ENCODE measurements around the gene RNU1-3.
A peak's percentile ranks its signal among the peaks of the same experiment; 100 is the strongest.
"Not testable (repeated sequence)": the region's sequence is repeated elsewhere in the genome, so short reads cannot be mapped to it uniquely, and the experiment has no call there.

The RNU1-3 gene

DNA sequence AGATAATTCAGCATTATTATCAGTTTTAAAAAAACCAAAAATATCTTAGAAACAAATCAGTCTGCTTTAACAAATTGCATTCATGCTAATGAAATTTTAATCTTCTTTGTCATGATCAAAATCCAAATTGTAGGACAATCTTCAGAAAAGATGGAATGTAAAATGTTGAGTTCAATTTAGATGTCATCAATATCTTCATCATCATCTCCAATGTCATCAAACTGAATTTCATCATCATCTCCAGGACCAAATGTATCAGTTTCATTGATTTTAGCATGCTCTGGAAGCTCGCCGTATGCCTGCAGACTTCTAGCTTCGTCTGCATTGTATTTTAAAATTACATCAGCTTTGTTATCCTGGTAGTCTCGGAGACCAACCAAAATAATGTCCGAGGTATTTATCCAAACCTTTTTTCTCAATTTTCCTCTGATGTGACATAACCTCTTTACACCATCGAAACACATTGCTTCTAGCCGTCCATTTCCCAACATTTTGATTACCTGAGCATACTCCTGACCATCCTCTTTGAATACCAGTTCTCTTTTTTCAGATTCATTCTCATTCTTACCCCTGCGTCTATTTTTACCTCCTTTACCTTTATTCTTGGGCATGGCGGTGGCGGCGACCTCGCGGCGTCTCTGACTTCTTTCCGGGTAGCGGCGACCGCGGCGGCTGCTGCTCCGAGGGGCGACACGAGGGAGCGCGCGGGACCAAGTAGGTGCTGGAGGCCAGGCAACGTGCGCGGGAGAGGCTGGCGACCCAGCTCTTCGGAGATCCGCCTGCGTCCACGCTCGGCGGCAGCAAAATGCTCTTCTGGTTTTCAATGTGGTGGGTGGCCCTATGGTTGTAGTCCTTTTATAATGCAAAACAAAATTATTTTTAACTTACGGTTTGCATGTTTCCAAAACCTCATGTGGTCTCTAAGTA is 19.0 kb upstream of the RNU1-3 start:
- H3K36me3 ChIP-seq (replicated peaks); in situ Hi-C loops (cut with MboI; ENCODE audit: low sequenced_read_pairs); H3K27me3 ChIP-seq (ENCODE audit: low read depth); H3K9me3 ChIP-seq; H3K4me1 ChIP-seq: not testable (repeated sequence)
- peak; percentile 9 to 18 for DNase-seq (ENCODE audit: low spot score in 2 of 2)
- peak overlapping the region; percentile 23 for H3K4me3 ChIP-seq

DNA sequence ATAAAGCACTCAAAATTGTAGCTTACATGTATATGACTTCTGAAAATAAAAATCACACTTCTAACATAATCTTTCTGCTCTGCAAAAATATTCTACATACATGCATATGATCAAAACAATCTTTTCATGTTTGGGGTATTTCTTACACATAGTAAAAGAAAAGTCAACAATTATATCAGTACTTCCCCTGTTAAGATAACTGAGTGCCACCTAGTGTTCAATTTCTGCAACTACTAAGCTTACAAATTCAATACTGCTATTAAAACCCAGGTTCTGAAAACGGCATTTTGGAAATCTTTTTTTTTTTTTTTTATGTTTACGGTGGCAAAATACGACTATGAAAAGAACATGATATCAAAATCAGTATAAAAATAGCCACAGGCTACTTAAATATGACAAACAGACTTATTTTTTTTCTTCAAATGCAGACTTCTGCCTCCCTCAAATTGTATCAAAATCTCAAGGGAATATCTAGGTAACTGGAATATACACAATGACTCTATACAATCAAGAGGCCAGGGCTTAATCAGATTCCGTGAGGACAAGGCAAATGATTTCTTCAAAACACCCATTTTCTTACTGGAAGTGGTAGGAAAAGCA is 18.1 kb upstream of the RNU1-3 start:
- H3K27me3 ChIP-seq (ENCODE audit: low read depth); H3K9me3 ChIP-seq; H3K36me3 ChIP-seq (replicated peaks); in situ Hi-C loops (cut with MboI; ENCODE audit: low sequenced_read_pairs); H3K4me1 ChIP-seq; H3K4me3 ChIP-seq; DNase-seq (ENCODE audit: low spot score in 2 of 2): not testable (repeated sequence)

DNA sequence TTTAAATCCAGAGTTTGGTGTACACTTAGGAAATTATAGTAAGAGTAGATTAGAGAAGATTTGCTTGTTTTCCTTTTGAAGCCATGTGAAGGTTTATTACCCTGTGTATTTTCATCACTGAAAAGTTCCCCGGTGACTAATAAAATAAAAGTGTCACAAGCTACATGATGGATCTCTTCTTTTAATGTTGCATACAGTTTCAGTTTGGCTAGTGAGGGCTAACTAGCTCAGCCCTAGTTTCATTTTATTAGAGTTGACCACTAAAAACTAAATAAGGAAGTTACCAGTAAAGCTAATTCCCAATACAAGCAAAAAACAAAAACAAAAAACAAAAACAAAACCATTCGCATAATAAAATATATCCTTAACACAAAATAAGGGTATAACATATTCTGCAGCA is 17.4 kb upstream of the RNU1-3 start:
- in situ Hi-C loops (cut with MboI; ENCODE audit: low sequenced_read_pairs); H3K27me3 ChIP-seq (ENCODE audit: low read depth): not testable (repeated sequence)

DNA sequence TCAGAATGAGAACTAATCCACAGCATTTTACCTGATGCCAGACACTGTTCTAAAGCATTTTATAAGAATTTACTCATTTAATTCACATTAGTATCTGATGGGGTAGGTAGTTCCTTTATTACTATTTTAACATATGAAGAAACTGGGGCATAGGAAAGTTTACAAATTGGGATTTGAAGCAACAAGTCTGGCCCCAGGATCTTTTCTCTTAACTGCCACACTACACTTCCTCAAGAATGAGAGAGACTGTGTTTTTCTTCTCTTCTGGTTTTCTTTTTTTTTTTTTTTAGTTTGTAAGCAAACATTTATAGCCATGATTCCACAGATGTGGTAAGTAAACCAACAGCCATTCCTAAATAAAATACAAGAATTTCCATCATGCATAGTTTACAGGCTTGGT is 16.1 kb upstream of the RNU1-3 start:
- H3K4me1 ChIP-seq; H3K4me3 ChIP-seq; DNase-seq (ENCODE audit: low spot score in 2 of 2); H3K36me3 ChIP-seq (replicated peaks); in situ Hi-C loops (cut with MboI; ENCODE audit: low sequenced_read_pairs); H3K9me3 ChIP-seq; H3K27me3 ChIP-seq (ENCODE audit: low read depth): not testable (repeated sequence)

More for the DNA sequence above, 17.4 kb upstream of the RNU1-3 start:
- not testable (repeated sequence) for H3K9me3 ChIP-seq; H3K4me3 ChIP-seq; DNase-seq (ENCODE audit: low spot score in 2 of 2); H3K36me3 ChIP-seq (replicated peaks); H3K4me1 ChIP-seq

DNA sequence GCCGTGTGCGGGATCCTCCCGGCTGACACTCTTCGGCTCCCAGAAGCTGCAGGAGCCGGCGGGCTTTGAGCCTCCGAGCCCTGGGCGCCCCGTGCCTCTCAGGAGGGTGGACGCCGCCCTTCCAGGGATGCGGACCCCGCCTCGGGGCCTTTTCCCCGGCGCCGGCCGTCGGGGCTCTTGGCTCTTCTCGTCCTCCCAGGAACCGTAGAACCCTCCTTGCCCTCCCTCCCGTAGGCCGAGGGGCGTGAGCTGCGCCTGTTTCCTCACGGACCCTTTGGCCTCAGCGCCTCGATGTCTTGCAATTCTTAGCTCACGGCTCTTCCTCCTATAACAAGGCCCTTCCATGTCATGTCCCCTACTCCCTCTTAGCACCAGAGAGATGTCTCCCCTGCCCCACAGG is 13.6 kb upstream of the RNU1-3 start:
- H3K4me3 ChIP-seq; H3K27me3 ChIP-seq (ENCODE audit: low read depth); DNase-seq (ENCODE audit: low spot score in 2 of 2); H3K4me1 ChIP-seq; in situ Hi-C loops (cut with MboI; ENCODE audit: low sequenced_read_pairs); H3K36me3 ChIP-seq (replicated peaks); H3K9me3 ChIP-seq: not testable (repeated sequence)

DNA sequence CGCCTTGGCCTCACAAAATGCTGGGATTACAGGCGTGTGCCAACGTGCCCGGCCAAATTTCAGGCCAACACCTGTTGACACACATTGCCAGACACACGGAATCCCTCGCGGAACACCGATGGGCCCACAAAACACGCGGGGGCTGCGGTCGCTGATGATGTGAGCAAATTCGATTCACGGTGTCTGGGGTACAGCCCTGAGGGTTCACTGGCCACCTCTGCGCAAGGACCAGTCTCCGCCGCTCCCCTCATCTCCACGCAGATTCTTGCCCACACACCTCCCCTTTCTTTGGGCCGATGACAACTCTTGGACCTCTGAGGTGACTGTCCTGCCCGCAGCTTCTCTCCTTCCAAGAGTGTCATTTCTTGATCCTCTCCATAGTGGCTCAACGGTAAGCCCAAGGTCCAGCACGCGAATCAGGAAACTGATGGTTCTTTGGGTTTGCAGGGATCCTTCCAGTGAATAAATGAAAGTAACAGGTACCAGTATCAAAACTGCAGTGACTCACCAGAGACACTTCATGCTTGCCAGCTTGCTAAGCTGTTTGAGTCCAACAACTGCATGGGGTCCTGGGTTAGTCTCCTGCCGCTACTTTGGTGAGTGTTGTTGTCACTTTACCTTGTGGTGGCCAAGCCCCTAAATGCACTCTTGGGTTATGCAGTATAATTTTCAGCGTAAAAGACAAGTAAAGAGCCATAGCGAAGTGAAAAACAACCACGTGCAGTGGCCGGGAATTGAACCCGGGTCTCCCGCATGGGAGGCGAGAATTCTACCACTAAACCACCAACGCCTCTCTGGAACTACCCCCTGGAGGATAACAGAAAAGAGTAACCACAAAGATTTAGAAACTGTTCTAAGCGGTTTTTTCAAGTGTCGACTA is 11.0 kb upstream of the RNU1-3 start:
- DNase-seq (ENCODE audit: low spot score in 2 of 2) = peak; percentile 49 to 69
- in situ Hi-C loops (cut with MboI; ENCODE audit: low sequenced_read_pairs) = no loop called here
- no peak overlapping the region for H3K4me3 ChIP-seq
- no peaks in the 10 kb centered on the region for H3K9me3 ChIP-seq
- no peaks in the 10 kb centered on the region for H3K36me3 ChIP-seq (replicated peaks)
- no peaks in the 10 kb centered on the region for H3K4me1 ChIP-seq
- no peaks in the 10 kb centered on the region for H3K27me3 ChIP-seq (ENCODE audit: low read depth)

DNA sequence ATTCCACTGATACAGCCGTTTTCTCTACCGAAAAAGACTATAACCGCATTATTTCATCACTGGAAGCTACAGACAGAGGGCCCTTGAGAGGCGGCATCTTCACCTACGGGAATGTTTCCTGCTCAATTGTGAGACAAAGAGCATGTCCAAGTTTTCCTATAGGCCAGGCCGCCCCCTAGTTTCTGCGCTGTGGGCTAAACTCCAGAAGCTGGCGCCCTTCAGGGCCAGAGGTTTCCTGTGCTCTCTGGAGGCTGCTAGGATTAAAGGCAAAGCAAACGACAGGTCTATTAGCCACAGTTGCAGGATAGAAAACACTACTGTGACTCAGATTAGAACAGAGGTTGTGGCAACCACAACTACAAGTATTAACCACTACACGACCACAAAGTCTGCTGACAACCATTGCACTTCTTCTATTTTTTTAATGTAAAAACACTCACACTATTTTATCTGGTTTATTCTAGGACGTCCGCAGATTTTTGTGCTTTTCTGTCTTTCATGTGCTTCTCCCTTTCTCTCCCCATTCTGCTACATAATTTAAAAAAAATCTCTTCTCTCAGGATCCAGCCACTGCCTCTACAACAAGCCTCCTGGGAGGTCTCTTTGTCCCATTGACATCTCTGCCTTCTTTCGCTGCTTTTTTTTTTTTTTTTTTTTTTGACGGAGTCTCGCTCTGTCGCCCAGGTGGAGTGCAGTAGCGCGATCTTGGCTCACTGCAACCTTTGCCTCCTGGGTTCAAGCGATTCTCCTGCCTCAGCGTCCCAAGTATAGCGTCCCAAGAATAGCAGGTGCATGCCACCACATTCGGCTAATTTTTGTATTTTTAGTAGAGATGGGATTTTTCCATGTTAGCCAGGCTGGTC is 10.1 kb upstream of the RNU1-3 start:
- DNase-seq (ENCODE audit: low spot score in 2 of 2) = peak; percentile 2 to 17
- H3K36me3 ChIP-seq (replicated peaks); H3K4me3 ChIP-seq; H3K4me1 ChIP-seq; H3K9me3 ChIP-seq; in situ Hi-C loops (cut with MboI; ENCODE audit: low sequenced_read_pairs); H3K27me3 ChIP-seq (ENCODE audit: low read depth): not testable (repeated sequence)

DNA sequence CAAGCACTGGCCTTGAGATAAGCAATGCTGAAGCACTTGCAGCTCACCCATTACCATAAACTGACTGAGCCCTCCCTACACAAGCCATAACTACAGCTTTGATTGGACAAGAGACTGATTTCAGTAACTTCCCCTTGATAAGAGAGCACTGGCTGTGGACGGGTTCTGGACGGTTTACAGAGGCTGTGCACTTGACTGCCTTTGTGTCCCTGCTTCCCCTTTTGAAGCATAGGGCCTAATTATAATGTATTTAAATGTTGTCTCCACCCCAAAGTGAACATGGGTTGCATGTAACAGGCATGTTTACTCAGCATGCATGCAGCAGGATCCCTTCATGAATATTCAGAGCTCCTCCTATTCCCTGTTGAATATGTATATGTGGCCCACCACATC is 8.4 kb upstream of the RNU1-3 start:
- H3K9me3 ChIP-seq; in situ Hi-C loops (cut with MboI; ENCODE audit: low sequenced_read_pairs); H3K4me1 ChIP-seq; H3K4me3 ChIP-seq; DNase-seq (ENCODE audit: low spot score in 2 of 2); H3K27me3 ChIP-seq (ENCODE audit: low read depth); H3K36me3 ChIP-seq (replicated peaks): not testable (repeated sequence)

DNA sequence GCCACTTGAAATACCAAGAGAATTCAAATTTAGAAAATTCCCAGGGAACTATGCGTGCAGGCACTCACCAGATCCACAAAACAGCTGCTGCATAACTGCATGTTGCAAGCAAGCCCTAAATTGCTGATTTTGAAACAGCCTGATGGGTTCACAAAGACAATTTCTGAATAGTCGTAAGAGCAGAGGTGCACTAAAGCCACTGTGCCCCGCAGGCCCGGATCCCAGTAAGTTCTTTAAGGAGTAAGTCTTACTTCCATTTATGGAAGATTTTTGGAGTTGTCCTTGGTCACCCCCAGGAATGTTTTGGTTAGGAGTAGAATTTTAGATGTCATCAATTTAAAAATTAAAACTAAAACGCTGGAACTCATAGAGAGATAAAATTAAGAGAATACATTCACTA is 7.2 kb upstream of the RNU1-3 start:
- H3K4me1 ChIP-seq; H3K9me3 ChIP-seq; H3K27me3 ChIP-seq (ENCODE audit: low read depth); DNase-seq (ENCODE audit: low spot score in 2 of 2); in situ Hi-C loops (cut with MboI; ENCODE audit: low sequenced_read_pairs); H3K36me3 ChIP-seq (replicated peaks); H3K4me3 ChIP-seq: not testable (repeated sequence)

DNA sequence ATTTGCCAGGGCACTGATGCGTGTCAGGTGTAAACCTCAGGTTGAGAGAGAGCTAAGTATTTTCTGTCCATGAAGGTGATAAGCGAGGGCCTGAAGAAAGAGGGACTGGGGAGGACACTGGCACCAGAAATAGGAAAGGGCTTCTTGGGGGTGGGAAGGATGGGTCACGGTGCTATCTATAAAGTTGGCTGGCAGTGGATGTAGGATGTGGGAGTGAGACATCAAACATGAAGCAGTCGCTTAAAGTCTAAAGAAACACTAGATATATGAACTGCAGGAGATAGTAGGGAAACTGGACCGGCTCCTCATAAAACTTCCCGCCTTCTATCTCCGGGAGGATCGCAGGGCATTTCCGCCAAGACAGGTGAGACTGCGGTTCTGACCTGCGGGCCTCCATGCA is 912 bp downstream of the RNU1-3 start:
- H3K4me1 ChIP-seq; DNase-seq (ENCODE audit: low spot score in 2 of 2); in situ Hi-C loops (cut with MboI; ENCODE audit: low sequenced_read_pairs); H3K27me3 ChIP-seq (ENCODE audit: low read depth); H3K36me3 ChIP-seq (replicated peaks); H3K4me3 ChIP-seq; H3K9me3 ChIP-seq: not testable (repeated sequence)

DNA sequence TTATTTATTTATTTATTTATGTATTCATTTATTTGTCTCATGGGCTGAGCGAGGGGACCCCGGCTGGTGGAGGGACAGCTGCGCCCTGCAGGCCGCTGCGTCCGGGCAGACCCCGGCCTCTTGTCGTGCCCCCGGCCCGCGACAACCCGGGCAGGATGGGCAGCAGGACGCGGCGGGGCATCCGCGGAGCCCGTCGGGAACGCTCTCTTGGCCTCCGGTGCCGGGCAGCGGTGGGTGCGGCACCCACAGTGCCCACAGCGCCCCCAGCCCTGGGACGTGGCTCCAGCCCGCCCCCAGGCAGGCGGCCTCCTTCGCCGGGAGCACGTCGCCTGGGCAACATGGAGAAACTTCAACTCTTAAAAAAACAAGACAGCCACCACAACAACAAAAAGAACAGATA is 8.5 kb downstream of the RNU1-3 start:
- H3K27me3 ChIP-seq (ENCODE audit: low read depth); H3K4me3 ChIP-seq; in situ Hi-C loops (cut with MboI; ENCODE audit: low sequenced_read_pairs); H3K9me3 ChIP-seq; H3K36me3 ChIP-seq (replicated peaks); DNase-seq (ENCODE audit: low spot score in 2 of 2); H3K4me1 ChIP-seq: not testable (repeated sequence)

DNA sequence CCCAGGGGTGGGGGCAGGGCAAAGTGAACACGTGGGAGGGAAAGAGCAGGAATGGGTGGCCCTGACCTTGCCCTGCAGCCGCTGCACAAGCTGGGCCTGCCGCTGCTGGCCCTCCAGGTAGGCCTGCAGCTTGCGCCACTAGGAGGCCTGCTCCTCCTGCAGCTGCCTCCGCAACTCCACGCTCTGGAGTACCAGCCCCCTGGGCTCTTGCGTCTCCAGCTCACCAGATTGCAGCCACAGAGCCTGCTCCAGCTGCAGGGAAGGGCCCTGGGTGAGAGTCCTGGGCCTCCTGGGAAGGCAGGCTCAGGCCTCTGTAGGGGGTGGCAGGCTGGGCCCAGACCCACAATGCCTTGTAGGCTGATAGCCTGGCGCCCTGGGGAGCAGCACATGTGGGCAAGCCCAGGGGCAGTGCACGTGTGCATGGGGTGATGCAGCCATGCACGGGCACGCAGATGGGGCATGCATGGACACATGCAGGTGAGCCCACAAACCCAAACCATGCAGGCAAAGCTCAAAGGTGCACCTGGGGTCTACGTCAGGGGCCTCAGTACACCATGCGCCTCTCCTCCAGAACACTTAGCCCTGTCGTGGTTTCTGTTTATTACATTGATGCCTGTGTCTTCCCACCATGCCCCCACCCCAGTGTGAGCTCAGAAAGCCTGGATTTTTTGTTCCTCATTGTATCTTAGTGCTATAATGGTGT is 9.6 kb downstream of the RNU1-3 start:
- H3K36me3 ChIP-seq (replicated peaks); H3K4me1 ChIP-seq; H3K9me3 ChIP-seq; in situ Hi-C loops (cut with MboI; ENCODE audit: low sequenced_read_pairs); DNase-seq (ENCODE audit: low spot score in 2 of 2); H3K4me3 ChIP-seq; H3K27me3 ChIP-seq (ENCODE audit: low read depth): not testable (repeated sequence)

DNA sequence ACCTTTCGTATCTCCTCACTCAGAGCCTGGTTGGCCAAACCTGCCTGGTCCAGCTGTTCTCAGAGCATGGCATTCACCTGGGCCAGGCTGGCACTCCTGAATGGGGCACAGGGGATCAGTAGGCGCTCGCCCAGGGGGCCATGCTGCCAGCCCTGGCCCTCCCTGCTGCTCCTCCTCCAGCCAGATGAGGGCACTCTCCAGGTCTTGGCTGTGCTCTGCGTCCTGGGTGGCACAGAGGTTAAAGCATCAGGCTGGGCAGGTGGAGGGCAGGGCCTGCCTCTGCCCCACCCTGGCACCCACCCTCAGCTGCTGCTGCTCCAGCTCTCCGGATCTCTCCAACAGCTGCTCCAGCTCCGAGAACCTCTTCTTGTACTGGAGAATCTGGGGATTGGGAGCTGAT is 10.2 kb downstream of the RNU1-3 start:
- H3K36me3 ChIP-seq (replicated peaks); in situ Hi-C loops (cut with MboI; ENCODE audit: low sequenced_read_pairs); H3K4me3 ChIP-seq; H3K9me3 ChIP-seq; H3K27me3 ChIP-seq (ENCODE audit: low read depth); H3K4me1 ChIP-seq; DNase-seq (ENCODE audit: low spot score in 2 of 2): not testable (repeated sequence)
